NCI-H1436 treated with DMSO at 0.1 percent for 48 hours (cell line): ENCODE results near the gene ITGBL1.

Experiments used
- DNase-seq: peaks from one replicate; lab custom pipeline; 2025; lab: John Stamatoyannopoulos, UW

The ITGBL1 gene

DNA sequence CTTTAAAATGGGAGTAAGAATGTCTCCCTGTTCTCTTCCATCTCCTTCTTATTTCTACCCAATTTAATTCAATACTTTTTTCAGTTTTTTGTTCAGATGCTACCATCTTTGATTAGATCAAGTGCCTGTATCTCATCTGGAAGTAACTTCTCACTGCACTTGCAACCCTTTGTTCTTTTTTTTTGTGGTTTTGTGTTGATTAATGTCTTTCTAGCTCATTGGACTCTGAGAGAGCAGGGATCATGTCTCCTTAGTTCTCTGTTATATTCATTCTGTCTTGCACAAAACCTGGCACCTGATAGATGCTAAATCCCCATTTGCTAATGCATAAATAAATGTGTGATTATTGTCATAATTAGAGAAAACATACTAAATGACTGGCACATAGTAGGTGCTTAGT, 834 bp upstream of the ITGBL1 start:
- no peak for DNase-seq

DNA sequence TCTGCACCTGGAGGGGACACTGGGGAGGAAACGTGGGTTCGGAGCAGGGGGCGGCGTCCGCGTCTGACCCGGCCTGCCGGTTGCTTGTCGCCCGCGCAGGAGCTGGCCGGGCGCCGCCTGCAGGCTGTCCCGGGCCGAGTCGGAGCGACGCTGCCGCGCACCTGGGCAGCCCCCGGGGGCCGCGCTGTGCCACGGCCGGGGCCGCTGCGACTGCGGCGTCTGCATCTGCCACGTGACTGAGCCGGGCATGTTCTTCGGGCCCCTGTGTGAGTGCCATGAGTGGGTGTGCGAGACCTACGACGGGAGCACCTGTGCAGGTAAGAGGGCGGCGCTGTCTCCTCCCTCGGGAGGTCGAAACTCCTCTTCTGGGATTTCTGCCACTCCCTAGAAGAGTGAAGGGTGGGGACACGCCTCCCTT, 1.3 kb downstream of the ITGBL1 start:
- DNase-seq, result peak; percentile 16

DNA sequence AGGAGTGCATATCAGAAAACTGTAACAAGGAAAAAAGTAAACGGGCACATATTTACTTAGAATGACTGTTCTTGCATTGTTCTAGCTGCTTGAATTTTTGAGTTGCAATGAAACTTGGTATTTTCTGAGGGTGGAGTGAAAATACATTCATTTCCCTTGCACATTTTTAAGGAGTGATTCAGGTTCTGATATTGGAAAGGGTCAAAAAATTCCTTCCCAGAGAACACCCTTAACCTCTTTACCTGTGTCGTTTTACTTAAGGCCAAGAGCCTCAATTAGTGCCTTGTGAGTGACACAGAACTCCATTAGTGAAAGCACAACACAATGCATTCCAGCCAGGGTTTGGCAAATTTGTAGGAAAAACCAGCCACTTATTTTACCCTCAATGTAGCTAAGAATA, 2.3 kb downstream of the ITGBL1 start:
- DNase-seq, result no peak

DNA sequence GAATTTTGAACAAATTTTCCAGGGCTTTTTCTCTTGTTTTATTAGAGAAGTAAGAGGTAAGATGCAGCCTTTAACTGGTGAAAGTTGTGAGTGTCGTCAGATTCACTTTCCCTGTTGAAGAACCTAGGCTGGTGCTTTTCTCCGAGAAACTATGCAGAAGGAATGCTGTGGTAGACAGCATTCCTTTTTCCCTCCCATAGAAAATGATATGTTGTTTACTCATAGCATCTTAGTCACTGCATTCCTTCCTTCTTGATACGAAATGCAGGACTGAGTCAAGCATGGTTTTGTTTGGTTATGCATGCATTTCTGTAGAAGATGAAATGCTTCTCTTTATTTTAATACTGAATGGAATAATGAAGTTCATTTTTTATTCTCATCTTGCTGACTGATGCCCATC, 3.4 kb downstream of the ITGBL1 start:
- no peak for DNase-seq

DNA sequence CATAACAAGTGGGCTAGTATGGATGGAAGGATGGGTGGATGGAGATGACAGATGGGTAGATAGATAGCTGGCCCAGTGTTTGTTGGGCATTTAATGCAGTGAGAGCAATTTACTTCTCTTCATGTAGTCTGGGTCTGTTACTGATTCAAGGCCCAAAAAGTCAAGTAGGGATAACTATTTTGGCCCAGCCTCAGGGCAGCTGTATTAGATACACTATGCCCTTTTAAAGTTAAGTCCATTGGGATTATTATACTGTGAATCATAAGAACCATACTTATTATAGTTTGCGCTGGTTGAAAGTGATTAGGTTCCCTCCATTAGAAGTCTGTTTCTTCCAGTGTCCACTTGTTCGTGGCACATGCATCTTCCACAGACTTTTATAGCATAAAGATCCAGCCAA, 4.7 kb downstream of the ITGBL1 start:
- no peak for DNase-seq

DNA sequence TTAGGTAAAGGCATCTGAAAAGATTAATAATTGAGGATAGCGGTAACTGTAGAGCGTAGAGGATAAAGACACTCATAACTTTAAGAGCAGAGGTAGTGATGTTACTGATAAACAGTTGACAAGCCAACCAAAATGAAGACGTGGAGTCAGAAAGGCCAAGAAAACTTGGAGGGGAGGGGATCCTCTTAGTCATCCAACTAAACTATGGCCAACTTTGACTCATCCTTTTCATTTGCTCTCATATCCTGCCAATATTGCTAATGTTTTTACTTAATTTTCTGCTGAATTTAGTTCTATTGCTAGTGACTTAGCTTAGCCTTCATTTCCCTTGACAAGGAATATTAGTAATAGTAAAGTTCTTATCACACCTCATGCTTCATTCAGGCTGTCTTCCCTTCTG, 13.4 kb downstream of the ITGBL1 start:
- DNase-seq, result no peak

DNA sequence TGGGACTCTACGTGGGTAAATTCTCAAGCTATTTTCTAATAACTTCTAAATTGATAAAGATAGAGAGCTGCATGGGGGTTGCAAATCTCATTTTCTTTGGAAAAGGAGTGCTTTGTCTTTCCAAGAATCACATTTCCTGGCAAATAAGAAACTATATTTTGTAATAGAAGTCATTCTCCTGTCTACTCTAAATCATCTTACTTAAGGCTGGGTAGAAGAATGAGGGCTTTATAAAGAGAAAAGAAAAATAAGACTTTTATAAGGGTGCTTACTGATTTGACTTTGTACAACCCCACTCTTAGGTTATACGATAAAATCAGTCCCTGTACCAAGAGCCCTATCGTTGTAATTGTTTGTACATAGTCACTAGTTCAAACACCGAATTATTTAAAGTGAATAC, 14.9 kb downstream of the ITGBL1 start:
- no peak for DNase-seq

DNA sequence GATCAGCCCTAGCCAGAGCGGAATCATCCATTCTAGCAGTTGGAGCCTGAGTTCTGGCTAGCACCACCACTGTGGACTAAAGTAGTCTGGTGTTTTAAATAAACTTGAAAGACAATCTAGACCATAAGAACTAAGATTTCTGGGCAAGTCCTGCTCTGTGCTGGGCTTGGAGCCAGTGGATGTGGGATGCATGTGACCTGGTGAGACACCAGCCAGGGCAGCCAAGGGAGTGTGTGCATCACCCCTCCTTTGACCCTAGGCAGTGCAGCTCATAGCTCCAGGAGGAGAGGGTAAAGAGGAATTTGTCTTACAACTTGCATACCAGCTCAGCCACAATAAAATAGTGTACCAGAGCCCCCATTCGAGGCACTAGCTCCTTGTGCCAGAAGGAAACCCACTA, 21.0 kb downstream of the ITGBL1 start:
- no peak for DNase-seq

GRCh38 chr13:101474419-101474957, 22.0 kb downstream of the ITGBL1 start:
- DNase-seq, result no peak

DNA sequence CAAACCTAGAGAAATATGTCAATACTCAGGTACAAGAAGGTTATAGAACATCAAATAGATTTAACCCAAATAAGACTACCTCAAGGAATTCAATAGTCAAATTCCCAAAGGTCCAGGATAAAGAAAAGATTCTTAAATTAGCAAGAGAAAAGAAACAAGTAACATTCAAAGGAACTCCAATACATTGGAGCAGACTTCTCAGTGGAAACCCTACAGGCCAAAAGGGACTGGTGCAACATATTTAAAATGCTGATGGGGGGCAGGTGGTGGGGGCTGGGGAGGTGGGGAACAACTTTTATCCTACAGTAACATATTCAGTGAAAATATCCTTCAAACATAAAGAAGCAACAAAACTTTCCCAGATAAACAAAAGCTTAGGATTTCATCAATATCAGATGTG, 23.1 kb downstream of the ITGBL1 start:
- no peak for DNase-seq

DNA sequence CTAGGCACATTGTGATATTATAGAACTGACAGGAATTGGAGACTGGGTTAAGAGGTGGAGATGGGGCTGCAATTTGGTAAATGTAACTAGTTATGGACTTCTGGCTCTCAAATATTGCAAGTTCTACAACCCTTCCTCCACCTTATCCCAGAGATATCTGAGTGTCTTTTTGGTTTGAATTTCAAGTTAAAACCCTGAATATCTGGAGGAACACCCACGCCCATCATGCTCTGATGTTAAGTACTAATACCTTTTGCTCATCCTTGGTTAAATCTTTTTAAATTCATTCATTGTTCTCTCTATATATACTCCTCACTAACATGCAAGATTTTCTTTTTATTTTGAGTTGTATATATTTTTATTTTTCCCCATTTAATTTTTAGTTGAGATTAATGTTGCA, 28.9 kb downstream of the ITGBL1 start:
- DNase-seq, result no peak

DNA sequence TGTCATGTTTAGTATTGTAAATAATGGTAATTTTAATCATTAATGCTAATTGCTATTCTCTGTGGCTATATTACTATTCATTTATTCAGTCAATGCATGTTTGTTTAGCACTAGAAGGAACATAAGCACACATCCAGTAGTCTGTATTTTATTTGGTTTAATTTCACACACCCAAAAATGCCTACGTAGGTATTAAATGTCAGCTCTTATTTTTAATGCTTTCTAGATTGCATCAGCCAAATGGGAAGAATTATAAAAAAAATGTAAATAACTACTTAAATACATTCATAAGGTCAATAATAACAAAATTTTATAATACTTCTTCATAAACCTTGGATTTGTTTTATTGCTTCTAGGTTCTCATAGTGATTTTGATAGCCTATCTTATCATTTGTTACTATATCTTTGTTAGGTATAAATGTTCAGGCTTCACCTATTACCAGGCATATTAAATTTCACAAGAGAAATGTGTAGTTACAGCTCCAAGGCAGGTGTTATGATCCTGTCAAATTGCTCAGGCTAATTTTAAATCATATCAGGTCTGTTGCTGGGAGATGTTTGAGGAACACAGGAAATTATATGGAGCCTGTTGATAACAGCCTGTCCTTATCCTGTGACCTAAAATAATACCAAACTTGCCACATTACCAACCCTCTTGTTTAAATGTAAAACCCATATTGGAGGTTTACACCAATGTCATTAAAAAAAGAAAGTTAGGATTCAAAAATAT, 34.4 kb downstream of the ITGBL1 start:
- DNase-seq, result no peak

DNA sequence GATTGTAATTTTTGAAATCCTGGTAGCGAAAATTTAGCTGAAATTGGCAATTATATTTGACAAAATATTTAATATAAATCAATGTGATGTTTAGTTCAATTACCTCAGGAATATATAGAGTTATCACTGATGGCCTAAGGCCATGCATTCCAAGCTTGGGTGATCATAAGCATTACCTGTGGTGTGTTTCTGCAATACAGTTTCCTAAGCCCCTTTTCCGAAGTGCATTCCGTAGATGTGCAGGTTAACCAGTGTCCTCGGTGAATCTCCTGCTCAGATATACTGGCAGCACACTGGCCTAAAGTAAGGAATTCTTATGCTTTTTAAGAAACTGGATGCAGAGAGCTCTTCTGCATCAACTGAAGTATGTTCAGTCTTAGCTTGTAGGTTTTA, 35.0 kb downstream of the ITGBL1 start:
- no peak for DNase-seq

- DNase-seq, result no peak
Measured at GRCh38 chr13:101488734-101489133, 36.3 kb downstream of the ITGBL1 start.

DNA sequence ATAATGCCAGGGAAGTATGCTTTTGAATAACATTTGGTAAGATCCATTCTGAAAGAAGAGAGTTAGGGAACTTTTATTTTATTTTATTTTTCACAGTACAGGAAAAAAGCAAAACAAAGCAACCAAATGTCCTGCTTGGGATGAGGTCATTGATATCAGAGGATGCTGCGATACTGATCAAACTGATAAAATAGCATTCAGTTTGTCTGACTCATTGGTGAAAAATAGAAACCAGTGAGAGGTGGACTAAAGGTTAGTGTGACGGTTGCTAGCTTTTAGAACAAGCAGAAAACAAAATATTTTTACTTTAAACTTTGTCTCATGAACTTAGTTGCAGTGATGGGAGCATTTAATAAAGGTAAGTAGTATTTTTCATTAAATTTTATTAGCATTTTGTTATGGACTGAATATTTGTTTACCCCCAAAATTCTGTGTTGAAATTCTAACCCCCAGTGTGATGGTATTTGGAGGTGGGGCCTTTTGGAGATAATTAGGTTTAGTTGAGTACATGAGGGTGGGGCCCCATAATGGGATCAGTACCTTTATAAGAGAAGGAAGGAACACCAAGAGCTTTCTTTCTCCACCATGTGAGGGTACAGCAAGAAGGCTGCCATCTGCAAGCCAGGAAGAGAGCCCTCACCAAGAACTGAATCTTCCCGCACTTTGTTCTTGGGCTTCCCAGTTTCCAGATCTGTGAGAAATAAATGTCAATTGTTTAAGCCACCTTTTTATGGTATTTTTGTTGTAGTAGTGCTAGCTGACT, 37.3 kb downstream of the ITGBL1 start:
- no peak for DNase-seq

DNA sequence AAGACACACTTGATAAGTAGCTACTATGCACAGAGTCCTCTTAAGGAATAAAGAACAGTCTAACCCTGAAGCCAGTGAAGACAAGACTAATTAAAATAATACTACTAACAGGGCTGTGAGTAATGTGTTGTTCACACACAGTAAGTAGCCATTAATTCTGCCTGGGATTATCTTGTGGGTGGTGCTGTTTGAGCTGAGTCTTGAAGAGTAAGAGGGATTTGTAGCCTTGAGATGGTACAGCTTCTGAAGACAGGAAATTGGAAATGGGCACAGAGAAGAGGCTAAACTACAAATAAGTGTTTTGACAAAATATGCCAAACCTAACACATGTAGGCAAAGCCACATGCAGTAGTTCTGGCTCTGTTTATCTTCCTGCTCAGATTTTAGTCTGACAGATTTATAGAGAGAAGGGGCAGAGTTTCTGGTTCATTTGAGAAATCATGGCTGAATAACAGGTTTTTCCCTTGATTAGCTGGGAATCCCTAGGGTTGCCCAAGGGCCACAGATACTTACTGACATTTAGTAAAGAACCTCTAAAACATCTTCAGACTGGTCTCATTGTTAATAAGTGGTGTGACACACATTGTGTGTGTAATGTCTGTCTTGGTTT, 38.0 kb downstream of the ITGBL1 start:
- no peak for DNase-seq

DNA sequence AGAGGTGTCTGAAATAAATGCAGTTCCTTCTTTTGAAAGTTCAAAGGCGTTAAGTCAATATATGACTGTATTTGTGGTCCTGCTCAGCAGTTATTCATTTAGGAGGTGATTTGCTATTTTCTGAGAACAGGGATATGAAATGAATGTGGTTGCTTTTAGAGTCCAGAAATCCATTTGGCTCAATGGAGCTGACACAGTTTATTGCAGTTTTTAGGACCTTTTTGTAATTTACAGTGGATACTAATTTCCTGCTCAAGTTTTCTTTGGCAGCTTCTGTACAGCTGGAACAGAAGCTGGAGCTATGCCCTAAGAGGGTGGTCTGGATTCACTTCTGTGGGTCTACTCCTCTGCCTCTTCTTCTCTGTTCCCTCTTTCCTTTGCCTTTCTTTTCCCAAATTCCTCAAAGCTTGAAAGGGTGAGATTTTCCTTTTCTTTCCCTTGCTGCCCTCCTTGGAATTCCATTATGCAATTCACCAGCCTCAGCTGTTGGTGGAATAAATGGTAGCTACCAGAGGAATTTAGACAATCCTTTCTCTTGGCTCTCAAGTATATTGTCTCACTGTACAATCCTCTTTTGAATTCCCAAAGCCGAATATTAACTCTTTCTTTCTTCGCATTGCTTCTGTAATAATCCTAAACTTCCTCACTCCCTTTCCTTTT, 39.9 kb downstream of the ITGBL1 start:
- no peak for DNase-seq

DNA sequence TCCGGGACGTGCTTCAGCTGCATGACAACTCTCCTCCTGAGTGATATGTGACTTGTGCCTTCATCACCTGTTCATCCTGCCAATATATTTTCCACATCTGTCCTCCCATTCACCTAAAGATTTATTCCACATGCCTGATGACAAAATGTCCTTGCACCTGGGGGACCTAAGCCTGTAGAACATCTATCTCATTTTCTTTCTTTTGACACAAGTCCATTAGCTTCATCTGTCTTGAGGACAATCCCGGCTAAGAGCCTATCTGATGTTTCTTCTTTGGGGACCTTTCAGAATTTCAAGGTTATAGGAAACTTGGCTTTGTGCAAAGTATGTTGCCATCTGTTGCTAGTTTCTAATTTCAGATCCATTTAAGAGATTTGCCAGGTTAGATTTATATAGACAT, 41.1 kb downstream of the ITGBL1 start:
- no peak for DNase-seq

- DNase-seq, result no peak
Measured at GRCh38 chr13:101499406-101499805, 46.9 kb downstream of the ITGBL1 start.

GRCh38 chr13:101502618-101503017, 50.1 kb downstream of the ITGBL1 start:
- DNase-seq, result no peak

DNA sequence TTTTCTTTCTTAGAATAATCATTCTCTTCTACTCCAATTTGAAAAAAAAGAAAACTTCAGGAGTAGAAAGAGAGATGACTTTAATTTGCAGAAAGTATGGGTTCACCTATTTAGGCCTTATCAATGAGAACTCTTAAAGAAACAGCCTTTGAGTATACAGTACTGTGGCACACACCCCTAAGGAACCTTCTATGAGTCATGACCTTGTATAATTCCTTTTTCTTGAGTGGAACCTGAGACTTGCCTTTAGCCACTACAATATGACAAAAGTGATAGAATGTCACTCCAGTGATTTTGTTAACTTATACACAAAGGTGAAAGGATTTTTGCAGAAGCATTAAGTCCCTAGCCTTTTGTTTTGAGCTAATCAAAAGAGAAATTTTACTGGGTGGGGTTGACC, 58.7 kb downstream of the ITGBL1 start:
- no peak for DNase-seq

DNA sequence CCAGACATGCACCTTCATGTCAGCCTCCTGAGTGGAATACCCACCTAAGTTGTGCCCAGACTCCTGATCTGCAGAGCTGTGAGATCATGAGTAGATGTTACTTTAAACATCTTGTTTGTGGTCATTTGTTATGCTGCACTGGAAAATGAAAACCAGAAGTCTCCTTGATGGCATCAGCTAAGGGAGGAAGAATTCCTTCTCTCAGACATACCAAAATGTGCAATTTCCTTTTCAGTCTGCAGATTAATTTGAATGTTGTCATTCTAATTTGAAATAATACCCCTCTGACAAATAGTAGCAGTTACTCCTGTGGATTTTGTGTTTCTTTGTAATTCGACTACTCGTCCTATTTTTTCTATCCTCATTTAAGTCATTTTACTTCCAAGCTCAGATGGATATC, 59.3 kb downstream of the ITGBL1 start:
- DNase-seq, result no peak

GRCh38 chr13:101512650-101513049, 60.2 kb downstream of the ITGBL1 start:
- DNase-seq, result no peak
